Endothelial cell of umbilical vein (primary cell): ENCODE data around the gene BCAS3. TPM values are rescaled to one million over a fixed set of nuclear protein-coding genes. Genes with fewer than 3 reads are reported as not detected.

Source experiments
- BruUV-seq: library from RNA; stranded (reverse); fragments of 400-500 nt; replicated peaks from 2 replicates; lab custom pipeline; 2021; lab: Mats Ljungman, UMichigan
- CTCF ChIA-PET: fragments of 300-600, 350-600 bp; sonication (Branson Sonifier 250); formaldehyde crosslinking; loops from one replicate; lab custom pipeline; 2021; ENCODE audit warnings: antibody characterized with exemption, inconsistent platforms; lab: Charles Lee
- POLR2A ChIA-PET: fragments of 300-600, 350-600 bp; sonication (Branson Sonifier 250); formaldehyde crosslinking; loops from one replicate; lab custom pipeline; 2021; ENCODE audit warnings: antibody characterized with exemption, inconsistent platforms; lab: Charles Lee
- DNase-seq: peaks from one replicate; pipeline ENCODE4 v3.0.0-alpha.2; 2011; ENCODE audit warnings: low read depth, low spot score
- FAIRE-seq: peaks from 2 replicates; lab custom pipeline; 2011; peaks lifted over from hg19 to GRCh38; lab: Jason Lieb, UNC
- H2AFZ ChIP-seq: 2 replicates; pipeline ENCODE4 v1.6.0; 2012; ENCODE audit warnings: low read depth, low read length, control low read depth, inconsistent platforms
- H3K27ac ChIP-seq: 2 replicates; pipeline ENCODE4 v1.5.1; 2011; ENCODE audit warnings: low read depth, mild to moderate bottlenecking, control low read depth, low read length, moderate library complexity; ENCODE audit not compliant: insufficient read depth
- H3K27me3 ChIP-seq, 2 experiments: 2 replicates each; pipeline versions ENCODE4 v1.6.0 to v1.6.1; 2011; ENCODE audit warnings: low read length in 2 of 2, mixed read lengths in 1 of 2; ENCODE audit not compliant: control insufficient read depth in 2 of 2, insufficient read depth in 2 of 2
- H3K36me3 ChIP-seq, 2 experiments: 2 replicates in 1 of 2; 3 replicates in 1 of 2; pipeline ENCODE4 v1.5.1; 2011; ENCODE audit warnings: low read length in 2 of 2, mild to moderate bottlenecking in 1 of 2, moderate library complexity in 1 of 2; ENCODE audit not compliant: control insufficient read depth in 2 of 2, insufficient read depth in 2 of 2; ENCODE audit errors: extremely low read depth in 1 of 2
- H3K4me1 ChIP-seq: 3 replicates; pipeline ENCODE4 v1.5.1; 2011; ENCODE audit warnings: mild to moderate bottlenecking, low read length; ENCODE audit not compliant: control insufficient read depth, insufficient read depth; ENCODE audit errors: extremely low read depth
- H3K4me2 ChIP-seq: 2 replicates; pipeline ENCODE4 v1.6.1; 2011; ENCODE audit warnings: low read length, control low read depth, mixed read lengths; ENCODE audit not compliant: insufficient read depth
- H3K4me3 ChIP-seq, 3 experiments: fragments of 200-600 bp in 1 of 3; sonication (generic), shearing (Covaris generic) in 1 of 3; replicated peaks in 1 of 3; 2 replicates each; pipeline ENCODE4 v1.5.1; 2011 to 2016; ENCODE audit warnings: control low read depth in 3 of 3, low read length in 3 of 3, mild to moderate bottlenecking in 2 of 3, inconsistent platforms in 1 of 3, low read depth in 1 of 3, moderate library complexity in 1 of 3; ENCODE audit not compliant: insufficient read depth in 1 of 3
- H3K79me2 ChIP-seq: 2 replicates; pipeline ENCODE4 v1.6.0; 2012; ENCODE audit warnings: low read length, inconsistent platforms; ENCODE audit not compliant: control insufficient read depth, insufficient read depth
- H3K9ac ChIP-seq: replicated peaks from 2 replicates; pipeline ENCODE3; 2011; ENCODE audit warnings: low read length, control low read depth; ENCODE audit not compliant: insufficient read depth; ENCODE audit errors: extremely low read depth
- H3K9me1 ChIP-seq: replicated peaks from 3 replicates; pipeline ENCODE4 v1.6.0; 2011; ENCODE audit warnings: mild to moderate bottlenecking, low read length; ENCODE audit not compliant: control insufficient read depth, insufficient read depth; ENCODE audit errors: extremely low read depth
- H3K9me3 ChIP-seq: replicated peaks from 2 replicates; pipeline ENCODE4 v1.5.1; 2012; ENCODE audit warnings: low read length, inconsistent platforms; ENCODE audit not compliant: control insufficient read depth, insufficient read depth
- H4K20me1 ChIP-seq: replicated peaks from 2 replicates; pipeline ENCODE3; 2011; ENCODE audit warnings: mild to moderate bottlenecking, low read length; ENCODE audit not compliant: control insufficient read depth, insufficient read depth; ENCODE audit errors: extremely low read depth
- EZH2 ChIP-seq: IDR thresholded peaks from 2 replicates; pipeline ENCODE4 v1.6.1; 2012; ENCODE audit warnings: borderline replicate concordance, low read depth, mild to moderate bottlenecking, moderate library complexity, low read length, inconsistent platforms; ENCODE audit not compliant: severe bottlenecking
- FOS ChIP-seq: IDR thresholded peaks from 2 replicates; pipeline ENCODE4 v1.6.1; 2011; ENCODE audit warnings: mild to moderate bottlenecking, low read length, moderate library complexity, borderline replicate concordance; ENCODE audit not compliant: insufficient read depth
- GATA2 ChIP-seq: IDR thresholded peaks from 2 replicates; pipeline ENCODE4 v1.7.0; 2011; ENCODE audit warnings: low read depth, mild to moderate bottlenecking, moderate library complexity, mixed read lengths, low read length; ENCODE audit not compliant: insufficient read length, insufficient read depth
- JUN ChIP-seq: IDR thresholded peaks from 2 replicates; pipeline ENCODE4 v1.6.1; 2011; ENCODE audit warnings: borderline replicate concordance, low read depth; ENCODE audit not compliant: insufficient read length, insufficient read depth
- MYC ChIP-seq: IDR thresholded peaks from one replicate; pipeline ENCODE4 v1.6.1; 2011; ENCODE audit warnings: mild to moderate bottlenecking, low read depth, low read length
- POLR2A ChIP-seq: IDR thresholded peaks from 2 replicates; pipeline ENCODE4 v1.6.1; 2012; ENCODE audit warnings: low read depth, mild to moderate bottlenecking, control low read depth, low read length
- POLR2AphosphoS5 ChIP-seq: IDR thresholded peaks from 2 replicates; pipeline ENCODE4 v1.6.1; 2012; ENCODE audit warnings: low read depth, mild to moderate bottlenecking, control low read depth, low read length, moderate library complexity; ENCODE audit not compliant: insufficient read depth
- dilution Hi-C: fragments of 300-500 bp; cut with MboI; formaldehyde crosslinking; loops from one replicate; pipeline ENCODE4 v1.15.0; 2019; ENCODE audit warnings: low sequenced_read_pairs; ENCODE audit not compliant: extremely low pct_ligation_motif_present
- intact Hi-C: fragments of 100-400 bp; cut with micrococcal nuclease; formaldehyde crosslinking; loops from one replicate; pipeline ENCODE4 v1.10.0; 2022
- polyA plus RNA-seq, 4 experiments: library from polyadenylated mRNA; depleted of rRNA in 3 of 4; stranded (reverse) in 3 of 4; unstranded in 1 of 4; fragments of >200 nt; gene quantifications; 2 replicates each; pipeline versions ENCODE4 v1.2.1 to v1.2.3, GENCODE V29; 2011 to 2012; ENCODE audit warnings: missing spikeins in 1 of 4
- total RNA-seq: library from RNA; stranded (reverse); gene quantifications from 2 replicates; pipeline ENCODE4 v1.2.3, GENCODE V29; 2021
- TF ChIP-seq, protein P1 (sequence below): IDR thresholded peaks from 2 replicates; pipeline ENCODE4 v1.6.1; 2011; ENCODE audit not compliant: insufficient read depth, insufficient read length
- TF ChIP-seq, protein P2 (sequence below), 2 donors: IDR thresholded peaks; 1 replicate in 1 of 2; 2 replicates in 1 of 2; pipeline ENCODE4 v1.5.1; 2011; ENCODE audit warnings: low read length in 2 of 2, mild to moderate bottlenecking in 2 of 2, moderate library complexity in 2 of 2, control low read depth in 1 of 2, inconsistent platforms in 1 of 2, low read depth in 1 of 2; ENCODE audit not compliant: insufficient read depth in 1 of 2; ENCODE audit errors: extremely low read depth in 1 of 2

The BCAS3 gene
- total and polyA plus RNA-seq, 2 donors (not counting 3 experiments of a cell fraction or from before 2014, with no cell fraction given) = 8.2 to 16.0 TPM

DNA sequence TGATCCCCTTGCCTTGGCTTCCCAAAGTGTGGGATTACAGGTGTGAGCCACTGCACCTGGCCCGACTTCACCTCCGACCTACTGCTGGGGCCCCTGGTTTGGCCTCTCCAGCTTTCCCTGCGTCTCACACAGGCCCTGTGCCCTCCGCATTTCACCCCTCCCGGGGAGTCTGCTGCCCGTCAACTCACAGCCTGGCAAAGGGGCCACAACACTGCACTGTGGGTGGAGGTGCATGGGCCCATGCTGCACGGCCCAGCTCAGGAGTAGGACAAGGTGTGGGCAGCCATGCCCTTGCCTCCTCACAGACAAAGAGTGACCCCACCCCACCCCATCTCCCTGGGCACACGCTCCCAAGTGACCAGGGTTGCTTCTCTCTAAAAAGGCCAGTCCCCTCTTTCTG lies 709.4 kb downstream of the BCAS3 start:
- no peaks in the 10 kb centered on the region for H4K20me1 ChIP-seq
- H3K9me1 ChIP-seq = no peaks in the 10 kb centered on the region
- H3K9ac ChIP-seq = no peak overlapping the region
- BruUV-seq = no TSS peak
- no peaks in the 10 kb centered on the region for H3K4me1 ChIP-seq
- H2AFZ ChIP-seq = no peak overlapping the region
- H3K36me3 ChIP-seq = no peaks in the 10 kb centered on the region
- FAIRE-seq (no peak), DNase-seq (no peak)
- H3K79me2 ChIP-seq = no peaks in the 10 kb centered on the region
- no peak overlapping the region for H3K27ac ChIP-seq
- no peaks in the 10 kb centered on the region for H3K9me3 ChIP-seq
- dilution Hi-C loops = no loop called here
- ChIA-PET CTCF (interaction anchor here (1.4 to 2.6 kb wide), 3 partner anchors 415 to 666 kb away, joined by 4 to 13 read pairs (median 9); no protein-coding TSS in a partner anchor), POLR2A (no interaction called here)
- H3K4me3 ChIP-seq = no peak overlapping the region
- H3K4me2 ChIP-seq = no peak overlapping the region
- H3K27me3 ChIP-seq = no peaks in the 10 kb centered on the region
- no peak for TF ChIP-seq POLR2A
- TF ChIP-seq, protein P1, sequence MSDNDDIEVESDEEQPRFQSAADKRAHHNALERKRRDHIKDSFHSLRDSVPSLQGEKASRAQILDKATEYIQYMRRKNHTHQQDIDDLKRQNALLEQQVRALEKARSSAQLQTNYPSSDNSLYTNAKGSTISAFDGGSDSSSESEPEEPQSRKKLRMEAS = no peak
- TF ChIP-seq EZH2 = no peak
- no peak for TF ChIP-seq POLR2AphosphoS5
- TF ChIP-seq, protein P2, sequence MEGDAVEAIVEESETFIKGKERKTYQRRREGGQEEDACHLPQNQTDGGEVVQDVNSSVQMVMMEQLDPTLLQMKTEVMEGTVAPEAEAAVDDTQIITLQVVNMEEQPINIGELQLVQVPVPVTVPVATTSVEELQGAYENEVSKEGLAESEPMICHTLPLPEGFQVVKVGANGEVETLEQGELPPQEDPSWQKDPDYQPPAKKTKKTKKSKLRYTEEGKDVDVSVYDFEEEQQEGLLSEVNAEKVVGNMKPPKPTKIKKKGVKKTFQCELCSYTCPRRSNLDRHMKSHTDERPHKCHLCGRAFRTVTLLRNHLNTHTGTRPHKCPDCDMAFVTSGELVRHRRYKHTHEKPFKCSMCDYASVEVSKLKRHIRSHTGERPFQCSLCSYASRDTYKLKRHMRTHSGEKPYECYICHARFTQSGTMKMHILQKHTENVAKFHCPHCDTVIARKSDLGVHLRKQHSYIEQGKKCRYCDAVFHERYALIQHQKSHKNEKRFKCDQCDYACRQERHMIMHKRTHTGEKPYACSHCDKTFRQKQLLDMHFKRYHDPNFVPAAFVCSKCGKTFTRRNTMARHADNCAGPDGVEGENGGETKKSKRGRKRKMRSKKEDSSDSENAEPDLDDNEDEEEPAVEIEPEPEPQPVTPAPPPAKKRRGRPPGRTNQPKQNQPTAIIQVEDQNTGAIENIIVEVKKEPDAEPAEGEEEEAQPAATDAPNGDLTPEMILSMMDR (IDR thresholded peaks at IDR 0.05; ENCODE audit: extremely low read depth in 1 of 2, insufficient read depth in 1 of 2, low read depth in 1 of 2, low read length in 2 of 2) = no peak
- TF ChIP-seq MYC = no peak
- TF ChIP-seq GATA2 = no peak
- no peak for TF ChIP-seq FOS
- TF ChIP-seq JUN = no peak
- intact Hi-C loops = no loop called here
